Neural cell (in vitro differentiated cells): ENCODE results near the gene AFF2. TPM values are rescaled to one million over a fixed set of nuclear protein-coding genes. Genes with fewer than 3 reads are reported as not detected.

ENCODE experiments used
- H2AFZ ChIP-seq: fragments of 200-600, 300-800 bp; sonication (generic), shearing (Covaris generic); 2 replicates; pipeline ENCODE4 v1.6.0; 2014; ENCODE audit warnings: low read depth, mild to moderate bottlenecking, antibody characterized with exemption, low read length, moderate library complexity
- H3F3A ChIP-seq: fragments of 200-600 bp; shearing (Covaris generic); 2 replicates; pipeline ENCODE4 v1.6.1; 2016; ENCODE audit warnings: mild to moderate bottlenecking, moderate library complexity, mixed read lengths, antibody characterized with exemption, low read length; ENCODE audit not compliant: insufficient read depth, poor library complexity, severe bottlenecking
- H3K27ac ChIP-seq: fragments of 200-600, 300-800 bp; sonication (generic), shearing (Covaris generic); 2 replicates; pipeline ENCODE4 v1.5.1; 2014; ENCODE audit warnings: mild to moderate bottlenecking, low read length, moderate library complexity
- H3K27me3 ChIP-seq: fragments of 300-800, 200-600 bp; sonication (generic), shearing (Covaris generic); 2 replicates; pipeline ENCODE4 v1.6.0; 2014; ENCODE audit warnings: mild to moderate bottlenecking, low read depth, low read length, moderate library complexity; ENCODE audit not compliant: insufficient read depth
- H3K36me3 ChIP-seq: fragments of 300-800, 200-600 bp; sonication (generic), shearing (Covaris generic); 2 replicates; pipeline ENCODE4 v1.5.1; 2014; ENCODE audit warnings: mild to moderate bottlenecking, antibody characterized with exemption, low read length, moderate library complexity; ENCODE audit not compliant: insufficient read depth
- H3K4me2 ChIP-seq: fragments of 300-800, 200-600 bp; sonication (generic), shearing (Covaris generic); 2 replicates; pipeline ENCODE4 v1.6.0; 2014; ENCODE audit warnings: mild to moderate bottlenecking, low read length
- H3K4me3 ChIP-seq: fragments of 300-800, 200-600 bp; sonication (generic), shearing (Covaris generic); 2 replicates; pipeline ENCODE4 v1.5.1; 2014; ENCODE audit warnings: mild to moderate bottlenecking, low read length, moderate library complexity
- H3K79me2 ChIP-seq: fragments of 200-600 bp; shearing (Covaris generic); replicated peaks from 2 replicates; pipeline ENCODE4 v1.6.0; 2014; ENCODE audit warnings: mild to moderate bottlenecking, low read length, moderate library complexity; ENCODE audit not compliant: insufficient read depth
- H3K9ac ChIP-seq: fragments of 300-800, 200-600 bp; sonication (generic), shearing (Covaris generic); 2 replicates; pipeline ENCODE4 v1.6.1; 2016; ENCODE audit warnings: mild to moderate bottlenecking, low read length, mixed read lengths
- H3K9me2 ChIP-seq: fragments of 200-600 bp; shearing (Covaris generic); 2 replicates; pipeline ENCODE4 v1.6.1; 2016; ENCODE audit warnings: mild to moderate bottlenecking, low read length, mixed read lengths; ENCODE audit not compliant: insufficient read depth
- H3K9me3 ChIP-seq: fragments of 200-600, 300-800 bp; sonication (generic), shearing (Covaris generic); 2 replicates; pipeline ENCODE4 v1.6.1; 2016; ENCODE audit warnings: mild to moderate bottlenecking, mixed run types, low read length, moderate library complexity, mixed read lengths
- H4K20me1 ChIP-seq: fragments of 200-600 bp; shearing (Covaris generic); 2 replicates; pipeline ENCODE4 v1.6.1; 2016; ENCODE audit warnings: mild to moderate bottlenecking, mixed run types; ENCODE audit not compliant: insufficient read depth
- CTCF ChIP-seq: fragments of 450-650 bp; IDR thresholded peaks from 2 replicates; pipeline ENCODE4 v1.5.1; 2014; ENCODE audit warnings: antibody characterized with exemption, mild to moderate bottlenecking, moderate library complexity; ENCODE audit not compliant: poor library complexity, severe bottlenecking
- EP300 ChIP-seq: fragments of 450-650 bp; conservative IDR thresholded peaks from 2 replicates; pipeline ENCODE4 v1.6.1; 2014; ENCODE audit warnings: antibody characterized with exemption, mild to moderate bottlenecking, moderate library complexity; ENCODE audit not compliant: poor library complexity, severe bottlenecking
- EZH2 ChIP-seq: fragments of 200-600, 300-800 bp; shearing (Covaris generic), sonication (generic); IDR thresholded peaks from 2 replicates; pipeline ENCODE4 v1.6.1; 2014; ENCODE audit warnings: antibody characterized with exemption, low read length, borderline replicate concordance, mild to moderate bottlenecking; ENCODE audit not compliant: insufficient read depth, poor library complexity, severe bottlenecking
- MXI1 ChIP-seq: fragments of 450-650 bp; conservative IDR thresholded peaks from 2 replicates; pipeline ENCODE4 v1.6.1; 2014; ENCODE audit warnings: antibody characterized with exemption, mild to moderate bottlenecking; ENCODE audit not compliant: poor library complexity, severe bottlenecking
- POLR2AphosphoS5 ChIP-seq: IDR thresholded peaks from 2 replicates; pipeline ENCODE4 v1.6.1; 2012
- RAD21 ChIP-seq: fragments of 450-650 bp; conservative IDR thresholded peaks from 2 replicates; pipeline ENCODE4 v1.6.1; 2014; ENCODE audit warnings: antibody characterized with exemption, mild to moderate bottlenecking, moderate library complexity
- REST ChIP-seq: IDR thresholded peaks from 2 replicates; pipeline ENCODE4 v1.6.1; 2012; ENCODE audit warnings: borderline replicate concordance
- SMC3 ChIP-seq: fragments of 450-650 bp; conservative IDR thresholded peaks from 2 replicates; pipeline ENCODE4 v1.6.1; 2014; ENCODE audit warnings: antibody characterized with exemption, mild to moderate bottlenecking, moderate library complexity; ENCODE audit not compliant: poor library complexity
- TAF1 ChIP-seq: IDR thresholded peaks from 2 replicates; pipeline ENCODE4 v1.6.1; 2012; ENCODE audit warnings: low read depth
- polyA plus RNA-seq: library from polyadenylated mRNA; depleted of rRNA; stranded (reverse); fragments of >200 nt; gene quantifications from 2 replicates; pipeline ENCODE4 v1.2.3, GENCODE V29; 2014

AFF2 gene
- polyA plus RNA-seq, 1 donor from 2014 or later, result 10.5 TPM

GRCh38 chrX:148940411-148940996, 440.1 kb downstream of the AFF2 start:
- Histone ChIP-seq H3K27ac (no peak overlapping the region), H3K9me2 (no peaks in the 10 kb centered on the region), H3K9me3 (no peaks in the 10 kb centered on the region), H3F3A (no peaks in the 10 kb centered on the region), H3K27me3 (no peaks in the 10 kb centered on the region), H3K9ac (no peak overlapping the region), H3K36me3 (no peaks in the 10 kb centered on the region), H3K4me2 (no peak overlapping the region), H3K79me2 (no peaks in the 10 kb centered on the region), H3K4me3 (no peak overlapping the region), H2AFZ (no peak overlapping the region), H4K20me1 (no peaks in the 10 kb centered on the region)
- no peak for TF ChIP-seq EZH2
- TF ChIP-seq CTCF, result no peak
- no peak for TF ChIP-seq TAF1
- TF ChIP-seq EP300, result no peak
- no peak for TF ChIP-seq RAD21
- TF ChIP-seq REST, result no peak
- no peak for TF ChIP-seq SMC3
- TF ChIP-seq POLR2AphosphoS5, result no peak
- TF ChIP-seq MXI1, result no peak

GRCh38 chrX:148942754-148943153, 442.3 kb downstream of the AFF2 start:
- H3K9ac ChIP-seq, result no peak overlapping the region
- TF ChIP-seq POLR2AphosphoS5 (no peak), EP300 (no peak), MXI1 (no peak)
- no peaks in the 10 kb centered on the region for H3K79me2 ChIP-seq
- H3K4me3 ChIP-seq, result no peak overlapping the region
- no peaks in the 10 kb centered on the region for H3F3A ChIP-seq
- no peaks in the 10 kb centered on the region for H4K20me1 ChIP-seq
- H3K27me3 ChIP-seq, result no peaks in the 10 kb centered on the region
- no peaks in the 10 kb centered on the region for H3K36me3 ChIP-seq
- no peak overlapping the region for H3K27ac ChIP-seq
- H3K4me2 ChIP-seq, result no peak overlapping the region
- H3K9me2 ChIP-seq, result no peaks in the 10 kb centered on the region
- no peak overlapping the region for H2AFZ ChIP-seq
- no peaks in the 10 kb centered on the region for H3K9me3 ChIP-seq
